ENCODE measurements around the gene GRIP2.

DNA sequence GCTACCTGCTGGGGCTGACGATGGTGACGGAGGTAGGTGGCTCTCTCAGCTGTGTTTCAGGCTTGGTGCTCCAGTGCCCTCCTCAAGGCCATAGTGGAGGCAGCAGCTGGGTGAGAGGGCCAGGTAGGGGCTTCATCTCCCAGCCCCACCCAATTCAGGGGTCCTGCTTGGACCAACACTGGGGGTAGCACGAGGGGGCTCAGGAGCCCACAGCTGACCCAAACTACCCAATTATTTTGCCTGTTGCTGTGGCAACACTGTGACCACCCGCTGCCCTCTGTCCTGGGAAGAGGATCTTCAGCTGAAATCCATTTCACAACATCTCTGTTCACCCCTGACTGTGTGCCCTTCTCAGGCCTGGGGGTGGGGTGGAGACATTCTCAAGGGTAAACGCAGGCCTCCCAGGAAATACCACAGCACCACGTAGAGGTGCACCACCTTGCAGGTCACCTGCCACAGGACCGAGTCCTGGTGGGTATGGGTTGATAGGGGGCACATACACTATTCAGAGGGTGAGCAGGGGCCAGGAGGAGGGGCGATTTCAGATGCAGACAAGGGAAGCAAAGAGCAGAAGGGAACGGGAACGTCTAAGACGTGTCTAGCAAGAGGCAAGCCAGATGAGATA, 62.7 kb downstream of the GRIP2 start:
- TF ChIP-seq, protein P1, sequence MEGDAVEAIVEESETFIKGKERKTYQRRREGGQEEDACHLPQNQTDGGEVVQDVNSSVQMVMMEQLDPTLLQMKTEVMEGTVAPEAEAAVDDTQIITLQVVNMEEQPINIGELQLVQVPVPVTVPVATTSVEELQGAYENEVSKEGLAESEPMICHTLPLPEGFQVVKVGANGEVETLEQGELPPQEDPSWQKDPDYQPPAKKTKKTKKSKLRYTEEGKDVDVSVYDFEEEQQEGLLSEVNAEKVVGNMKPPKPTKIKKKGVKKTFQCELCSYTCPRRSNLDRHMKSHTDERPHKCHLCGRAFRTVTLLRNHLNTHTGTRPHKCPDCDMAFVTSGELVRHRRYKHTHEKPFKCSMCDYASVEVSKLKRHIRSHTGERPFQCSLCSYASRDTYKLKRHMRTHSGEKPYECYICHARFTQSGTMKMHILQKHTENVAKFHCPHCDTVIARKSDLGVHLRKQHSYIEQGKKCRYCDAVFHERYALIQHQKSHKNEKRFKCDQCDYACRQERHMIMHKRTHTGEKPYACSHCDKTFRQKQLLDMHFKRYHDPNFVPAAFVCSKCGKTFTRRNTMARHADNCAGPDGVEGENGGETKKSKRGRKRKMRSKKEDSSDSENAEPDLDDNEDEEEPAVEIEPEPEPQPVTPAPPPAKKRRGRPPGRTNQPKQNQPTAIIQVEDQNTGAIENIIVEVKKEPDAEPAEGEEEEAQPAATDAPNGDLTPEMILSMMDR (conservative IDR thresholded peaks at IDR 0.05 in 1 of 2, IDR thresholded peaks at IDR 0.05 in 1 of 2; ENCODE audit: extremely low read depth in 1 of 2, insufficient read depth in 1 of 2, low read depth in 1 of 2, low read length in 2 of 2), result no peak
- TF ChIP-seq EZH2 (IDR thresholded peaks at IDR 0.05; ENCODE audit: borderline replicate concordance, low read length), result no peak

Measured in mammary epithelial cell (primary cell).